A204.1 (cell line): ENCODE results near the gene ITIH1.
"Not testable (repeated sequence)": the region's sequence is repeated elsewhere in the genome, so short reads cannot be mapped to it uniquely, and the experiment has no call there.

Experiments
- FAIRE-seq: peaks from 2 replicates; lab custom pipeline; 2012; peaks lifted over from hg19 to GRCh38; lab: Jason Lieb, UNC

ITIH1 gene

GRCh38 chr3:52774901-52775864 is 2.2 kb upstream of the ITIH1 start:
- FAIRE-seq: no peak

- no peak for FAIRE-seq
Measured at GRCh38 chr3:52775877-52776276, 1.5 kb upstream of the ITIH1 start.

GRCh38 chr3:52776486-52776885 is 913 bp upstream of the ITIH1 start:
- FAIRE-seq: not testable (repeated sequence)

- FAIRE-seq: no peak
Measured at GRCh38 chr3:52777959-52778805, 783 bp downstream of the ITIH1 start.

GRCh38 chr3:52779011-52779836 is 1.8 kb downstream of the ITIH1 start:
- no peak for FAIRE-seq

- no peak for FAIRE-seq
Measured at GRCh38 chr3:52779837-52780585, 2.6 kb downstream of the ITIH1 start.

GRCh38 chr3:52781741-52782140 is 4.3 kb downstream of the ITIH1 start:
- no peak for FAIRE-seq

GRCh38 chr3:52782412-52783210 is 5.2 kb downstream of the ITIH1 start:
- FAIRE-seq: no peak

GRCh38 chr3:52783211-52783555 is 5.8 kb downstream of the ITIH1 start:
- no peak for FAIRE-seq

GRCh38 chr3:52784021-52784621 is 6.7 kb downstream of the ITIH1 start:
- no peak for FAIRE-seq

GRCh38 chr3:52784931-52785590 is 7.7 kb downstream of the ITIH1 start:
- FAIRE-seq: no peak

- no peak for FAIRE-seq
Measured at GRCh38 chr3:52786330-52787215, 9.2 kb downstream of the ITIH1 start.

GRCh38 chr3:52787246-52787645 is 9.8 kb downstream of the ITIH1 start:
- FAIRE-seq: no peak

- no peak for FAIRE-seq
Measured at GRCh38 chr3:52787672-52788625, 10.6 kb downstream of the ITIH1 start.

GRCh38 chr3:52788890-52789745 is 11.7 kb downstream of the ITIH1 start:
- FAIRE-seq: no peak

GRCh38 chr3:52789746-52790040 is 12.3 kb downstream of the ITIH1 start:
- no peak for FAIRE-seq

- FAIRE-seq: no peak
Measured at GRCh38 chr3:52790337-52790736, 12.9 kb downstream of the ITIH1 start.
